Pancreas (tissue), 10 donors: ENCODE results near the gene USP12. TPM values are rescaled to one million over a fixed set of nuclear protein-coding genes. Genes with fewer than 3 reads are reported as not detected.

Source experiments
- ATAC-seq, 4 donors: fragments of 200-7000 bp; cut with Tn5 transposase; one replicate each; pipeline versions ENCODE4 v1.8.0 to v1.9.1; 2020; ENCODE audit warnings: mild to moderate bottlenecking in 4 of 4, moderate library complexity in 4 of 4
- DNase-seq, 6 donors: peaks; one replicate each; pipeline ENCODE4 v3.0.0-alpha.2; 2020
- FAIRE-seq: peaks from 2 replicates; lab custom pipeline; 2012; peaks lifted over from hg19 to GRCh38; lab: Jason Lieb, UNC
- H3K27ac ChIP-seq, 4 donors: fragments of 200-600 bp; sonication (generic); 1 replicate in 3 of 4; 2 replicates in 1 of 4; pipeline versions ENCODE4 v1.5.0 to v1.8.0; 2020
- H3K27me3 ChIP-seq, 4 donors: fragments of 200-600 bp; one replicate each; pipeline ENCODE4 v1.8.0; 2021
- H3K36me3 ChIP-seq, 3 donors: fragments of 200-600 bp; sonication (generic) in 1 of 3; one replicate each; pipeline versions ENCODE4 v1.5.0 to v1.8.0; 2020 to 2021
- H3K4me1 ChIP-seq, 3 donors: fragments of 200-600 bp; one replicate each; pipeline ENCODE4 v1.8.0; 2021
- H3K4me3 ChIP-seq, 4 donors: fragments of 200-600 bp; sonication (generic) in 2 of 4; one replicate each; pipeline versions ENCODE4 v1.5.0 to v1.8.0; 2020 to 2021
- H3K9me3 ChIP-seq, 4 donors: fragments of 200-600 bp; one replicate each; pipeline ENCODE4 v1.8.0; 2021
- CTCF ChIP-seq, 4 donors: fragments of 200-600 bp; sonication (generic) in 3 of 4; IDR thresholded peaks; one replicate each; pipeline versions ENCODE4 v1.5.0 to v1.8.0; 2021; ENCODE audit warnings: antibody characterized with exemption in 4 of 4
- whole genome bisulfite sequencing, 2 donors: extraction: QIAGEN DNeasy Blood & Tissue Kit; methylation state at CpG; one replicate each; pipeline ENCODE4 v1.1.7; 2013; 5-methylcytosine and 5-hydroxymethylcytosine counted together
- intact Hi-C, 3 donors: fragments of 100-400 bp; cut with DNase I; formaldehyde crosslinking; loops; one replicate each; pipeline versions ENCODE4 v1.11.1 to v1.14.2; 2022
- polyA plus RNA-seq, 2 donors: library from polyadenylated mRNA; stranded (reverse); fragments of 200-250 nt; gene quantifications; one replicate each; pipeline ENCODE4 v1.2.3, GENCODE V29; 2013
- total RNA-seq, 6 donors: library from RNA; stranded (reverse); fragmentation: NEBNext Ultra II Directional in 4 of 6; extraction: Animal tissue kit (Norgen Biotek cat#: 25700) in 4 of 6; gene quantifications; one replicate each; pipeline versions ENCODE4 v1.2.1 to v1.2.4, GENCODE V29; 2021 to 2023
- donor health status: healthy with polysubstance abuse.
- donor health status: DM: no; HTN: no; CAD: no; lungs with moderate emphysema.
- donor health status: DM: no; HTN: no; CAD: no.
- donor health status: control.
- donor health status: control.
- donor health status: Bipolar disorder and iron deficiency.
- donor health status: DM: yes; HTN: yes; CAD: no.
- donor health status: DM: no; HTN: no; CAD: no.
- donor health status: DM: no; HTN: no; CAD: no.
- donor health status: DM: yes; HTN: yes; CAD: no.

Gene USP12
- total and polyA plus RNA-seq, 8 donors: 3.9 to 18.9 (median 9.4) TPM

GRCh38 chr13:27122036-27122435 is 49.6 kb downstream of the USP12 start:
- no peak overlapping the region for H3K27ac ChIP-seq
- no peak overlapping the region for H3K4me3 ChIP-seq
- no peak for FAIRE-seq
- intact Hi-C loops: no loop called here
- H3K9me3 ChIP-seq: no peaks in the 10 kb centered on the region
- peaks cover 0 to 4% (median 0%) of the 10 kb centered on the region in 3 donors for H3K4me1 ChIP-seq
- H3K36me3 ChIP-seq: no peaks in the 10 kb centered on the region
- DNase-seq: no peak
- H3K27me3 ChIP-seq: no peaks in the 10 kb centered on the region
- WGBS, 2 donors: 97 to 99% methylated on average over 7 of the region's 7 CpGs
- no peak for TF ChIP-seq CTCF (IDR thresholded peaks at IDR 0.05)
- no peak for ATAC-seq

- DNase-seq (no peak), ATAC-seq (no peak), FAIRE-seq (no peak)
- TF ChIP-seq CTCF (IDR thresholded peaks at IDR 0.05): no peak
- no peak overlapping the region for H3K4me3 ChIP-seq
- intact Hi-C loops: no loop called here
- WGBS, 2 donors: 53 to 62% methylated on average over 3 of the region's 3 CpGs
- H3K9me3 ChIP-seq: no peaks in the 10 kb centered on the region
- H3K36me3 ChIP-seq: no peaks in the 10 kb centered on the region
- H3K27me3 ChIP-seq: no peaks in the 10 kb centered on the region
- peaks cover 0 to 4% (median 0%) of the 10 kb centered on the region in 3 donors for H3K4me1 ChIP-seq
- H3K27ac ChIP-seq: no peak overlapping the region
These were observed 50.8 kb downstream of the USP12 start for GRCh38 chr13:27120811-27121210.

DNA sequence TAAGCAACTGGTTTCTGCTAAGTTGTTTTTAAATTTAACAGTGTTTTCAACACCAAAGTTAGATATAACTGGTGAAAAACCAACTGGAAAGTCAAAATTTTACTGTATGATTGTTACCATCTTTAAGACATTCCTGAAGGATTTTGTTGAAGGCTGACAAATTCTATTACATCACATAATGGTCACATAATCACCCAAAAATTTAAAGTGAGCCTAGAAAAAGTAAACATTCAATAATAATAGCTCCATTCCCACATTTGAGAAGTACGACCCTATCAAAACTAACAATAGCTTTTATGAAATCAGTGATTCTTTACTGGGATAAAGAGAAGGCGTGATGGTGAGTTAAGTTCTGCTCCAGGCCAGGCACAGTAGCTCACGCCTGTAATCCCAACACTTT is 51.6 kb downstream of the USP12 start:
- ATAC-seq: no peak
- no peak for FAIRE-seq
- no peak for TF ChIP-seq CTCF (IDR thresholded peaks at IDR 0.05)
- DNase-seq: no peak
- Histone ChIP-seq H3K36me3 (no peaks in the 10 kb centered on the region), H3K27me3 (no peaks in the 10 kb centered on the region), H3K4me3 (no peak overlapping the region), H3K27ac (no peak overlapping the region), H3K4me1 (peaks cover 0 to 4% (median 0%) of the 10 kb centered on the region in 3 donors), H3K9me3 (no peaks in the 10 kb centered on the region)
- intact Hi-C loops: no loop called here
- 92 to 96% methylated on average over 3 of the region's 3 CpGs for WGBS, 2 donors

GRCh38 chr13:27118428-27119054 is 53.1 kb downstream of the USP12 start:
- DNase-seq (no peak), FAIRE-seq (no peak), ATAC-seq (no peak)
- no peak for TF ChIP-seq CTCF (IDR thresholded peaks at IDR 0.05)
- no peaks in the 10 kb centered on the region for H3K27me3 ChIP-seq
- no peak overlapping the region for H3K27ac ChIP-seq
- no peaks in the 10 kb centered on the region for H3K36me3 ChIP-seq
- H3K9me3 ChIP-seq: no peaks in the 10 kb centered on the region
- intact Hi-C loops: no loop called here
- H3K4me1 ChIP-seq: peaks cover 0 to 4% (median 0%) of the 10 kb centered on the region in 3 donors
- WGBS, 2 donors: 78 to 92% methylated on average over 3 of the region's 3 CpGs
- H3K4me3 ChIP-seq: no peak overlapping the region

- Histone ChIP-seq H3K4me3 (no peak overlapping the region), H3K36me3 (no peaks in the 10 kb centered on the region), H3K27ac (no peak overlapping the region), H3K9me3 (no peaks in the 10 kb centered on the region), H3K4me1 (peaks cover 0 to 4% (median 0%) of the 10 kb centered on the region in 3 donors), H3K27me3 (no peaks in the 10 kb centered on the region)
- no peak for TF ChIP-seq CTCF (IDR thresholded peaks at IDR 0.05)
- DNase-seq (no peak), FAIRE-seq (no peak), ATAC-seq (no peak)
- intact Hi-C loops: no loop called here
- 70 to 72% methylated on average over 5 of the region's 5 CpGs for WGBS, 2 donors
These were observed 53.7 kb downstream of the USP12 start for GRCh38 chr13:27117952-27118351.
